OCI-LY3 (cell line): Measurements from ENCODE around the gene NUDT12.
A peak's percentile ranks its signal among the peaks of the same experiment; 100 is the strongest.

Experiments used
- H2AFZ ChIP-seq: fragments of 200-600, 300-600 bp; shearing (Covaris generic); 2 replicates; pipeline ENCODE4 v1.6.0; 2014; ENCODE audit warnings: antibody characterized with exemption, low read depth, low read length
- H3K27ac ChIP-seq: fragments of 200-600, 300-600 bp; sonication (generic); 2 replicates; pipeline ENCODE4 v1.5.1; 2014; ENCODE audit warnings: mild to moderate bottlenecking, low read length, moderate library complexity, mixed read lengths
- H3K27me3 ChIP-seq: fragments of 200-600, 300-600 bp; sonication (generic); 2 replicates; pipeline ENCODE4 v1.6.1; 2014; ENCODE audit warnings: low read depth, low read length, mixed read lengths
- H3K36me3 ChIP-seq: fragments of 200-600, 300-600 bp; sonication (generic); replicated peaks from 2 replicates; pipeline ENCODE3; 2014; ENCODE audit warnings: low read depth, low read length, mixed read lengths
- H3K4me1 ChIP-seq: fragments of 300-600, 200-600 bp; sonication (generic); 2 replicates; pipeline ENCODE4 v1.6.1; 2014; ENCODE audit warnings: low read length, mixed read lengths
- H3K4me2 ChIP-seq: fragments of 200-600, 300-600 bp; sonication (generic); 2 replicates; pipeline ENCODE4 v1.6.1; 2014; ENCODE audit warnings: low read length, mixed read lengths
- H3K4me3 ChIP-seq: fragments of 300-600, 200-600 bp; sonication (generic); 2 replicates; pipeline ENCODE4 v1.5.1; 2014; ENCODE audit warnings: antibody characterized with exemption, mild to moderate bottlenecking, low read length, moderate library complexity
- H3K79me2 ChIP-seq: fragments of 300-600, 200-600 bp; shearing (Covaris generic); 2 replicates; pipeline ENCODE4 v1.6.1; 2014; ENCODE audit warnings: mild to moderate bottlenecking, low read length, mixed read lengths
- H3K9ac ChIP-seq: fragments of 300-600, 200-600 bp; shearing (Covaris generic); 2 replicates; pipeline ENCODE4 v1.6.0; 2014; ENCODE audit warnings: mild to moderate bottlenecking, low read length, moderate library complexity
- H3K9me3 ChIP-seq: fragments of 200-600, 300-600 bp; shearing (Covaris generic); 2 replicates; pipeline ENCODE4 v1.6.1; 2014; ENCODE audit warnings: low read length, mixed read lengths; ENCODE audit not compliant: insufficient read depth
- H4K20me1 ChIP-seq: fragments of 200-600, 300-600 bp; sonication (generic); 2 replicates; pipeline ENCODE4 v1.6.1; 2016; ENCODE audit warnings: low read length, mixed read lengths; ENCODE audit not compliant: insufficient read depth
- EZH2phosphoT487 ChIP-seq: fragments of 200-600 bp; shearing (Covaris generic); IDR thresholded peaks from 2 replicates; pipeline ENCODE4 v1.6.1; 2018; ENCODE audit warnings: antibody characterized with exemption, mixed run types, low read depth
- TF ChIP-seq, protein P1 (sequence below): fragments of 200-600, 300-600 bp; sonication (generic); IDR thresholded peaks from 2 replicates; pipeline ENCODE4 v1.5.1; 2014; ENCODE audit warnings: antibody characterized with exemption, low read length, low read depth

NUDT12 gene

DNA sequence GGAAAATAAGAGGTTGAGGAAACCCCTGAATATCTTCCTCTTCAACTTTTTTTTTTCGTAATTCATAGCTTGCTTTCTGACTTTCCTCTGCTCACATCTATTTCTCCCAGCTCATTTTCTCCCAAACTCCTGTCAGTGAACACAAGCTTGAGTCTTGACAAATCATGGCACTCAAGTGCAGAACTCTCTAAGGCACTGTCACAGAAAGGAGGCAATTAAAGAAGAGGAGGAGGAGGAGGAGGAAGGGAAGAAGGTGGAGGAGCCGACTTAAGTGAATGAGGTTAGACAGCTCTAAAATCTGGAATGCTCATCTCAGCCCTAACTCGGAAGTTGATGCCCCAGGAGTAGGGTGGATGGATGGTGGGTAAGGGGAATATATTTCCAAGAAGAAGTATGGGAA, 27.2 kb upstream of the NUDT12 start:
- TF ChIP-seq EZH2phosphoT487, result no peak
- TF ChIP-seq, protein P1, sequence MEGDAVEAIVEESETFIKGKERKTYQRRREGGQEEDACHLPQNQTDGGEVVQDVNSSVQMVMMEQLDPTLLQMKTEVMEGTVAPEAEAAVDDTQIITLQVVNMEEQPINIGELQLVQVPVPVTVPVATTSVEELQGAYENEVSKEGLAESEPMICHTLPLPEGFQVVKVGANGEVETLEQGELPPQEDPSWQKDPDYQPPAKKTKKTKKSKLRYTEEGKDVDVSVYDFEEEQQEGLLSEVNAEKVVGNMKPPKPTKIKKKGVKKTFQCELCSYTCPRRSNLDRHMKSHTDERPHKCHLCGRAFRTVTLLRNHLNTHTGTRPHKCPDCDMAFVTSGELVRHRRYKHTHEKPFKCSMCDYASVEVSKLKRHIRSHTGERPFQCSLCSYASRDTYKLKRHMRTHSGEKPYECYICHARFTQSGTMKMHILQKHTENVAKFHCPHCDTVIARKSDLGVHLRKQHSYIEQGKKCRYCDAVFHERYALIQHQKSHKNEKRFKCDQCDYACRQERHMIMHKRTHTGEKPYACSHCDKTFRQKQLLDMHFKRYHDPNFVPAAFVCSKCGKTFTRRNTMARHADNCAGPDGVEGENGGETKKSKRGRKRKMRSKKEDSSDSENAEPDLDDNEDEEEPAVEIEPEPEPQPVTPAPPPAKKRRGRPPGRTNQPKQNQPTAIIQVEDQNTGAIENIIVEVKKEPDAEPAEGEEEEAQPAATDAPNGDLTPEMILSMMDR, result no peak
- H3K9ac ChIP-seq, result no peak overlapping the region
- H2AFZ ChIP-seq, result no peak overlapping the region
- H3K36me3 ChIP-seq, result no peaks in the 10 kb centered on the region
- no peaks in the 10 kb centered on the region for H3K79me2 ChIP-seq
- no peaks in the 10 kb centered on the region for H3K4me1 ChIP-seq
- H3K4me3 ChIP-seq, result no peak overlapping the region
- no peak overlapping the region for H3K4me2 ChIP-seq
- no peak overlapping the region for H3K27ac ChIP-seq
- H3K27me3 ChIP-seq, result no peaks in the 10 kb centered on the region
- no peaks in the 10 kb centered on the region for H3K9me3 ChIP-seq
- H4K20me1 ChIP-seq, result no peaks in the 10 kb centered on the region

DNA sequence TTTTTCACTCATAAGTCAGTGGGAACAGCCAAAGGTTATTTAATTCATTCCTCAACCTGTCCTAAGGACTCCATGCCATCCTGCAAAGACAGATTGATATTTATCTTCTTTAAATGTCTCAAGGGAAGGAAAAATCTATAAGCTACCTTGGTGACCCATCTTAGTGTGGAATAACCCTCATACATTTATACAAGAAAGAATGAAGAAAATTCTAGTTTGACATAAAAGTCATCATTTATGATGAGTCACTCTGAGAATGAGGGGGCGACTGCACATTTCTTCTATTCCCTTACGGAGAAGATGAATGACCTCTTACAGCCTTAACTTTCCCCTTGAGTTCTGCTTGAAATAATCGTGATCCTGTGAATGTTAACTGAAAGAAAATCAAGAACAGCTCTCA, 26.8 kb upstream of the NUDT12 start:
- Histone ChIP-seq H3K4me1 (no peaks in the 10 kb centered on the region), H3K27me3 (no peaks in the 10 kb centered on the region), H3K36me3 (no peaks in the 10 kb centered on the region), H3K4me2 (no peak overlapping the region), H3K4me3 (no peak overlapping the region), H3K9me3 (no peaks in the 10 kb centered on the region), H4K20me1 (no peaks in the 10 kb centered on the region), H3K27ac (no peak overlapping the region), H3K9ac (no peak overlapping the region), H2AFZ (no peak overlapping the region), H3K79me2 (no peaks in the 10 kb centered on the region)
- TF ChIP-seq, protein P1, result no peak
- TF ChIP-seq EZH2phosphoT487, result no peak

DNA sequence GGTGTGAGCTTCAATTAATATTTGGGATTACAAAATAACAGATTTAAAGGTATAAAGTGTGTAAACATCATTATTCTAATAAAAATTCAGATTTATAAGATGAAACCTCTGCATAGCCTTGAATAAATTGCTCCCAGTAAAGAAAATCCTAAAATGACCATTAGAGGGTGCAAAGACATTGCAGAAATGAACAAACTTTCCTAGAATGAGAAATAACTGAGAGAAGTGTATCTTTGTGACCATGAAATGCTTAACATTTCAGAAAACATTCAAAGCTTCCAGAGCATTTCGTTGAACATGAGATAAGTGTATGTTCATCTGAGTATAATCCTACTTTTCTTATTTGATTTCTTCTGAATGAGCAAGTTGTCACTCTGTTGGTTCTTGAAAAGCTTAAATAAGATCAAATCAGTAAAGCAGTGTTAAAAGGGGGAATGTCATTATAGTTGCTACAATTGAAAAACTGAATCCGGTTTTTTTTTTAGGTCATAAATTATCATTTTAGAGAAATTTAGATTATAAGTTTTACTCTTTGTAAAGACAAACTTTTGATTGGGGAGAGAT, 24.7 kb upstream of the NUDT12 start:
- no peaks in the 10 kb centered on the region for H4K20me1 ChIP-seq
- H3K4me1 ChIP-seq, result no peaks in the 10 kb centered on the region
- no peak overlapping the region for H3K4me3 ChIP-seq
- H2AFZ ChIP-seq, result no peak overlapping the region
- H3K4me2 ChIP-seq, result no peak overlapping the region
- H3K36me3 ChIP-seq, result no peaks in the 10 kb centered on the region
- H3K9me3 ChIP-seq, result no peaks in the 10 kb centered on the region
- H3K9ac ChIP-seq, result no peak overlapping the region
- H3K27ac ChIP-seq, result no peak overlapping the region
- no peak for TF ChIP-seq EZH2phosphoT487
- TF ChIP-seq, protein P1, result peak; percentile 47
- no peaks in the 10 kb centered on the region for H3K27me3 ChIP-seq
- H3K79me2 ChIP-seq, result no peaks in the 10 kb centered on the region

DNA sequence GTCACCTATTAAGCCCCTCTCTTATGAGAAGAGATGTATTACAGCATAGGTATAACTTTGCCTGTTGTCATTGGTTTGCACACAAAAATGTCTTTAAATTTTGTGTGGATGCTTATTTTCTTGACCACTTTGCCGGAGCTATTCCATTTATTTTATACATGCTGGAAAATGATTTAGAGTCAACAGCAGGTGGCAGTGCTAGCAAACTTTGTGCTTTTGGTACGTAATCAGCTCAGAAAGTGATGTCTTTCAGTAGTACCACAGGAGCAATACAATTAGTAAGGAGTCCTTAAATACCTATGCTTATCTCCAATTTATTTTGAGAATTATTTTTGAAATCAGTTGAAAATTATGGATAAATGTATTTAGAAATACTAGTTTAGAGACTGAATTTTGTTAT, 19.8 kb upstream of the NUDT12 start:
- no peaks in the 10 kb centered on the region for H4K20me1 ChIP-seq
- no peaks in the 10 kb centered on the region for H3K36me3 ChIP-seq
- no peak overlapping the region for H3K9ac ChIP-seq
- H3K4me1 ChIP-seq, result no peaks in the 10 kb centered on the region
- H3K27ac ChIP-seq, result no peak overlapping the region
- H3K27me3 ChIP-seq, result no peaks in the 10 kb centered on the region
- H2AFZ ChIP-seq, result no peak overlapping the region; the same call in 1 of the 2 replicates
- no peaks in the 10 kb centered on the region for H3K9me3 ChIP-seq
- no peak overlapping the region for H3K4me3 ChIP-seq
- peak overlapping the region; percentile 18 for H3K4me2 ChIP-seq
- no peak for TF ChIP-seq EZH2phosphoT487
- TF ChIP-seq, protein P1, result peak; percentile 58
- no peaks in the 10 kb centered on the region for H3K79me2 ChIP-seq
